HepG2 (cell line): ENCODE measurements around the gene SRBD1. TPM values are rescaled to one million over a fixed set of nuclear protein-coding genes. Genes with fewer than 3 reads are reported as not detected.

Experiments
- ATAC-seq: fragments of 200-7000 bp; cut with Tn5 transposase; 3 replicates; pipeline ENCODE4 v1.9.1; 2020; ENCODE audit warnings: mild to moderate bottlenecking, moderate library complexity
- BruUV-seq: library from RNA; stranded (reverse); fragments of 400-500 nt; replicated peaks from 2 replicates; lab custom pipeline; 2021; lab: Mats Ljungman, UMichigan
- CTCF ChIA-PET: fragments of 300-600 bp; formaldehyde crosslinking; extraction: SDS; loops from one replicate; lab custom pipeline; 2021; ENCODE audit warnings: low total read pairs, inconsistent platforms, low intra/inter-chr PET ratio; lab: Yijun Ruan, JAX
- POLR2A ChIA-PET: fragments of 350-600 bp; sonication (Branson Sonifier 250); formaldehyde crosslinking; loops from one replicate; lab custom pipeline; 2020; ENCODE audit warnings: antibody characterized with exemption, inconsistent platforms; lab: Yijun Ruan, JAX
- DNase-seq: peaks from one replicate; pipeline ENCODE4 v3.0.0-alpha.2; 2015; ENCODE audit warnings: low spot score
- FAIRE-seq: peaks from 3 replicates; lab custom pipeline; 2011; peaks lifted over from hg19 to GRCh38; lab: Jason Lieb, UNC
- H2AFZ ChIP-seq: one replicate; pipeline ENCODE4 v1.6.1; 2011; ENCODE audit warnings: low read length, inconsistent platforms
- H3K27ac ChIP-seq: fragments of 300-600 bp; 3 replicates; pipeline ENCODE4 v1.8.0; 2011; ENCODE audit warnings: mixed run types, mild to moderate bottlenecking, mixed read lengths, low read length, inconsistent platforms; ENCODE audit not compliant: insufficient read depth; ENCODE audit errors: extremely low read length
- H3K27me3 ChIP-seq, 2 experiments: fragments of 200-600 bp in 1 of 2; 2 replicates in 1 of 2; 3 replicates in 1 of 2; pipeline versions ENCODE4 v1.6.0 to v1.8.0; 2011; ENCODE audit warnings: low read length in 2 of 2, mild to moderate bottlenecking in 2 of 2, moderate library complexity in 2 of 2, inconsistent platforms in 1 of 2; ENCODE audit not compliant: insufficient read depth in 2 of 2, control insufficient read depth in 1 of 2
- H3K36me3 ChIP-seq, 2 experiments: fragments of 200-600 bp in 1 of 2; replicated peaks in 1 of 2; 2 replicates in 1 of 2; 3 replicates in 1 of 2; pipeline versions ENCODE4 v1.5.1 to v1.8.0; 2011; ENCODE audit warnings: low read length in 2 of 2, inconsistent platforms in 1 of 2; ENCODE audit not compliant: insufficient read depth in 2 of 2, control insufficient read depth in 1 of 2
- H3K4me1 ChIP-seq: 2 replicates; pipeline ENCODE4 v1.5.1; 2012; ENCODE audit warnings: low read length, inconsistent platforms; ENCODE audit not compliant: insufficient read depth
- H3K4me2 ChIP-seq: 2 replicates; pipeline ENCODE4 v1.6.0; 2011; ENCODE audit warnings: low read depth, low read length, inconsistent platforms
- H3K4me3 ChIP-seq, 3 experiments: fragments of 200-600 bp in 1 of 3; sonication (generic), shearing (Covaris generic) in 1 of 3; replicated peaks in 1 of 3; 2 replicates each; pipeline ENCODE4 v1.5.1; 2011 to 2016; ENCODE audit warnings: low read length in 3 of 3, inconsistent platforms in 2 of 3, low read depth in 2 of 3, mild to moderate bottlenecking in 2 of 3, control low read depth in 1 of 3, mixed read lengths in 1 of 3; ENCODE audit not compliant: insufficient read depth in 1 of 3
- H3K79me2 ChIP-seq: one replicate; pipeline ENCODE4 v1.6.1; 2011; ENCODE audit warnings: low read length, inconsistent platforms; ENCODE audit not compliant: insufficient read depth
- H3K9ac ChIP-seq: 2 replicates; pipeline ENCODE4 v1.6.0; 2011; ENCODE audit warnings: mild to moderate bottlenecking, low read depth, low read length, inconsistent platforms; ENCODE audit not compliant: insufficient read depth
- H3K9me3 ChIP-seq: 2 replicates; pipeline ENCODE4 v1.5.1; 2012; ENCODE audit warnings: mild to moderate bottlenecking, low read length
- H4K20me1 ChIP-seq: 2 replicates; pipeline ENCODE4 v1.6.0; 2011; ENCODE audit warnings: inconsistent platforms, mild to moderate bottlenecking, low read length, moderate library complexity; ENCODE audit not compliant: insufficient read depth
- DR1 ChIP-seq: sonication (generic); formaldehyde crosslinking; IDR thresholded peaks from 2 replicates; pipeline ENCODE4 v1.8.0; 2021; ENCODE audit warnings: mild to moderate bottlenecking, missing genetic modification reagents, inconsistent platforms
- MAFF ChIP-seq: IDR thresholded peaks from 2 replicates; pipeline ENCODE4 v1.6.1; 2011; ENCODE audit warnings: low read depth, low read length, improper control_type of control experiment
- MAFK ChIP-seq, 2 experiments: IDR thresholded peaks in 1 of 2; conservative IDR thresholded peaks in 1 of 2; 2 replicates each; pipeline ENCODE4 v1.6.1; 2011; ENCODE audit warnings: improper control_type of control experiment in 2 of 2, low read length in 2 of 2
- NFE2L2 ChIP-seq: fragments of 150-350 bp; IDR thresholded peaks from 2 replicates; pipeline ENCODE4 v1.6.1; 2014; ENCODE audit warnings: low read length
- SIN3B ChIP-seq: fragments of 150-350 bp; IDR thresholded peaks from 2 replicates; pipeline ENCODE4 v1.6.1; 2014; ENCODE audit warnings: low read length
- YEATS4 ChIP-seq: sonication (generic); formaldehyde crosslinking; IDR thresholded peaks from 2 replicates; pipeline ENCODE4 v1.4.0; 2020; ENCODE audit warnings: missing genetic modification reagents, borderline replicate concordance
- ZNF143 ChIP-seq: sonication (generic); formaldehyde crosslinking; IDR thresholded peaks from 2 replicates; pipeline ENCODE4 v1.4.0; 2020; ENCODE audit warnings: missing genetic modification reagents
- WGBS: methylation state at CpG from one replicate; pipeline ENCODE4 v1.1.6; 2017; ENCODE audit warnings: low lambda C conversion rate; 5-methylcytosine and 5-hydroxymethylcytosine counted together
- in situ Hi-C: cut with HindIII; loops from 2 replicates; pipeline ENCODE4 v1.10.0; 2017; ENCODE audit warnings: low pct_unique_long_range_greater_than_20kb; ENCODE audit not compliant: extremely low pct_ligation_motif_present
- intact Hi-C: fragments of 100-400 bp; cut with micrococcal nuclease; formaldehyde crosslinking; loops from one replicate; pipeline ENCODE4 v1.10.0; 2022; ENCODE audit not compliant: unreplicated experiment
- polyA plus RNA-seq, 8 experiments: library from polyadenylated mRNA; depleted of rRNA in 3 of 8; stranded (reverse) in 7 of 8; unstranded in 1 of 8; fragments of >200 nt; fragmentation: Illumina TruSeq in 4 of 8; extraction: Trizol in 4 of 8; gene quantifications; 2 replicates each; pipeline versions ENCODE4 v1.2.1 to v1.2.3, GENCODE V29; 2011 to 2016; ENCODE audit warnings: low read depth in 4 of 8, missing spikeins in 1 of 8, mixed read lengths in 1 of 8; ENCODE audit not compliant: insufficient read depth in 1 of 8
- total RNA-seq, 5 experiments: library from RNA; depleted of rRNA; stranded (reverse); fragments of >200 nt; fragmentation: Illumina TruSeq; extraction: Trizol; gene quantifications; 2 replicates each; pipeline ENCODE4 v1.2.3, GENCODE V29; 2016; ENCODE audit warnings: low read depth in 1 of 5
- TF ChIP-seq, protein P1 (sequence below): sonication (generic); formaldehyde crosslinking; IDR thresholded peaks from 2 replicates; pipeline ENCODE4 v1.9.0; 2022; ENCODE audit warnings: low read depth, missing genetic modification reagents

The SRBD1 gene
- total and polyA plus RNA-seq, 2 of the 13 experiments (the other 11 are each of a cell fraction or from before 2014, with no cell fraction given), result 3.2 to 23.9 TPM

DNA sequence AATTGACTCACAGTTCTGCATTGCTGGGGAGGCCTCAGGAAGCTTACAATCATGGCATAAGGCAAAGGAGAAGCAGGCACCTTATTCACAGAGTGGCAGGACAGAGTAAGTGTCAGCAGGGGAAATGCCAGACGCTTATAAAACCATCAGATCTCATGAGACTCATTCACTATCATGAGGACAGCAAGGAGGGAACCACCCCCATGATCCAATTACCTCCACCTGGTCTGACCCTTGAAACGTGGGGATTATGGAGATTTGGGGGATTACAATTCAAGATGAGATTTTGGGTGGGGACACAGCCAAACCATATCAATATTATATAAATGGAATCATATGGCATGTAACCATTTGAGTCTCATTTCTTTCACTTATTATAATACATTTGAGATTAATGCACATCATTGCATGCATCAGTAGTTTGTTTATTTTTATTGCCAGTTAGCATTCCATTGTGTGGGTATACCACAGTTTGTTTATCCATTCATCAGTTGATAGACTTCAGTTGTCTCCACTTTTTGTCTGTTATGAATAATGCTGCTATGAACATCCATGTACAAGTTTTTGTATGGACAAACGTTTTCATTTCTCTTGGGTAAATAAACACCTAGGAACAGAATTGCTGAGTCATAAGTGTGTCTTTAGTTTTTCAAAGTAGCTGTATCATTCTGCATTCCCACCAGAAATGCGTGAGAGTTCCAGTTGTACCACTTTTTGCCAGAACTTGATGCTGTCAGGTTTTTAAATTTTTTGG lies 5.8 kb upstream of the SRBD1 start:
- in situ Hi-C loops, result no loop called here
- H3K27me3 ChIP-seq, result no peaks in the 10 kb centered on the region
- TF ChIP-seq ZNF143, result no peak
- no peak for TF ChIP-seq YEATS4 (CRISPR knock-in tag)
- TF ChIP-seq MAFF, result peak; percentile 79
- TF ChIP-seq SIN3B, result no peak
- no peak for TF ChIP-seq DR1 (CRISPR knock-in tag)
- TF ChIP-seq, protein P1, sequence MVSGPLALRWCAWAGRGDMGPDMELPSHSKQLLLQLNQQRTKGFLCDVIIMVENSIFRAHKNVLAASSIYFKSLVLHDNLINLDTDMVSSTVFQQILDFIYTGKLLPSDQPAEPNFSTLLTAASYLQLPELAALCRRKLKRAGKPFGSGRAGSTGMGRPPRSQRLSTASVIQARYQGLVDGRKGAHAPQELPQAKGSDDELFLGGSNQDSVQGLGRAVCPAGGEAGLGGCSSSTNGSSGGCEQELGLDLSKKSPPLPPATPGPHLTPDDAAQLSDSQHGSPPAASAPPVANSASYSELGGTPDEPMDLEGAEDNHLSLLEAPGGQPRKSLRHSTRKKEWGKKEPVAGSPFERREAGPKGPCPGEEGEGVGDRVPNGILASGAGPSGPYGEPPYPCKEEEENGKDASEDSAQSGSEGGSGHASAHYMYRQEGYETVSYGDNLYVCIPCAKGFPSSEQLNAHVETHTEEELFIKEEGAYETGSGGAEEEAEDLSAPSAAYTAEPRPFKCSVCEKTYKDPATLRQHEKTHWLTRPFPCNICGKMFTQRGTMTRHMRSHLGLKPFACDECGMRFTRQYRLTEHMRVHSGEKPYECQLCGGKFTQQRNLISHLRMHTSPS (CRISPR knock-in tag), result no peak
- peak; percentile 83 to 84 for TF ChIP-seq MAFK (conservative IDR thresholded peaks at IDR 0.05 in 1 of 2, IDR thresholded peaks at IDR 0.05 in 1 of 2; ENCODE audit: low read length in 2 of 2)
- peak; percentile 94 for TF ChIP-seq NFE2L2
- H3K9ac ChIP-seq, result no peak overlapping the region
- no peak overlapping the region for H3K4me2 ChIP-seq
- peaks cover 9% of the 10 kb centered on the region for H3K4me1 ChIP-seq
- POLR2A ChIA-PET, result no interaction called here
- CTCF ChIA-PET, result no interaction called here
- no peaks in the 10 kb centered on the region for H3K9me3 ChIP-seq
- no peak overlapping the region for H3K27ac ChIP-seq
- DNase-seq (no peak), FAIRE-seq (no peak), ATAC-seq (no peak)
- no peak overlapping the region for H3K4me3 ChIP-seq
- no peaks in the 10 kb centered on the region for H3K79me2 ChIP-seq
- intact Hi-C loops, result no loop called here
- H4K20me1 ChIP-seq, result no peaks in the 10 kb centered on the region
- BruUV-seq, result no TSS peak
- WGBS, result 22% methylated on average over 4 of the region's 4 CpGs
- H3K36me3 ChIP-seq, result no peaks in the 10 kb centered on the region
- H2AFZ ChIP-seq, result no peak overlapping the region
